AG09309 (cell line): Measurements from ENCODE around the gene NKG7.

Source experiments
- DNase-seq: peaks from one replicate; pipeline ENCODE4 v3.0.0-alpha.2; 2010; ENCODE audit warnings: low read depth
- H3K4me3 ChIP-seq: 2 replicates; pipeline ENCODE4 v1.5.1; 2011; ENCODE audit warnings: mild to moderate bottlenecking, low read depth, low read length, moderate library complexity; ENCODE audit not compliant: control insufficient read depth
- TF ChIP-seq, protein P1 (sequence below): IDR thresholded peaks from 2 replicates; pipeline ENCODE4 v1.5.1; 2011; ENCODE audit warnings: mild to moderate bottlenecking, low read depth, low read length, inconsistent platforms; ENCODE audit not compliant: insufficient read depth, control insufficient read depth; ENCODE audit errors: missing control alignments

The NKG7 gene

GRCh38 chr19:51342631-51343569 is 29.6 kb downstream of the NKG7 start:
- no peak for DNase-seq
- TF ChIP-seq, protein P1, sequence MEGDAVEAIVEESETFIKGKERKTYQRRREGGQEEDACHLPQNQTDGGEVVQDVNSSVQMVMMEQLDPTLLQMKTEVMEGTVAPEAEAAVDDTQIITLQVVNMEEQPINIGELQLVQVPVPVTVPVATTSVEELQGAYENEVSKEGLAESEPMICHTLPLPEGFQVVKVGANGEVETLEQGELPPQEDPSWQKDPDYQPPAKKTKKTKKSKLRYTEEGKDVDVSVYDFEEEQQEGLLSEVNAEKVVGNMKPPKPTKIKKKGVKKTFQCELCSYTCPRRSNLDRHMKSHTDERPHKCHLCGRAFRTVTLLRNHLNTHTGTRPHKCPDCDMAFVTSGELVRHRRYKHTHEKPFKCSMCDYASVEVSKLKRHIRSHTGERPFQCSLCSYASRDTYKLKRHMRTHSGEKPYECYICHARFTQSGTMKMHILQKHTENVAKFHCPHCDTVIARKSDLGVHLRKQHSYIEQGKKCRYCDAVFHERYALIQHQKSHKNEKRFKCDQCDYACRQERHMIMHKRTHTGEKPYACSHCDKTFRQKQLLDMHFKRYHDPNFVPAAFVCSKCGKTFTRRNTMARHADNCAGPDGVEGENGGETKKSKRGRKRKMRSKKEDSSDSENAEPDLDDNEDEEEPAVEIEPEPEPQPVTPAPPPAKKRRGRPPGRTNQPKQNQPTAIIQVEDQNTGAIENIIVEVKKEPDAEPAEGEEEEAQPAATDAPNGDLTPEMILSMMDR, result no peak
- no peak overlapping the region for H3K4me3 ChIP-seq

DNA sequence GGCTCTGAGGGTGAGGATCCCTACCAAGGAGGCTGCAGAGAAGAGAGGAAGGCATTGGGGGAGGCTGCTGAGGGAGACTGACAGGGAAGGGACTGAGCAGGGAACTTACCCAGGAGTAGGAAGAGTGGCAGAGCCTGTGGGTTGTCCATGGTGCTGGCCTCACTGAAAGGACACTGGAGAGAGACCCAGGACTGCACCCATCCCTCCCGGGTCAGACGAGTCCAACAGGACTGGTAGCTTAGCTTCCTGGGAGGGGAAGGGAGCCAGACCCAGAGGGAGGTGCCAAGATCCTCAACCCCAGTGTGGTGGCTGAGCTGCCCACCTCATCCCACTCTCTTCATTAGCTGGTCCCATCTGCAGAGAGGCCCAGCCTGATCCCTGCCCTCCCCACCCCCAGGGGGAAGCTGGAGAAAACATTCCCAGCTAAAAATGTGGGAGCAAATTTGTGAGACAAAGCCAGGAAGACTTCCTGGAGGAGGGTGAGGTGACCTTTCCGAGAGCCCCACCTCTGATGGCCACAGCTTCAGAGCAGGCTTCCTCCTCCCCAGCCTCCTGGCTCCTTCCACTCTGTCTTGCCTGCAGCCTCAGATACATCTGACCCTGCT is 30.4 kb downstream of the NKG7 start, which contains the start of gene VSIG10L:
Gene VSIG10L (minus strand): TSS at position 164 of the 605 bp plus-strand sequence. CDS start 15 bp downstream, at position 149.
- no peak within 1 kb of the TSS for H3K4me3 ChIP-seq
- no peak for DNase-seq
- TF ChIP-seq, protein P1, result no peak

DNA sequence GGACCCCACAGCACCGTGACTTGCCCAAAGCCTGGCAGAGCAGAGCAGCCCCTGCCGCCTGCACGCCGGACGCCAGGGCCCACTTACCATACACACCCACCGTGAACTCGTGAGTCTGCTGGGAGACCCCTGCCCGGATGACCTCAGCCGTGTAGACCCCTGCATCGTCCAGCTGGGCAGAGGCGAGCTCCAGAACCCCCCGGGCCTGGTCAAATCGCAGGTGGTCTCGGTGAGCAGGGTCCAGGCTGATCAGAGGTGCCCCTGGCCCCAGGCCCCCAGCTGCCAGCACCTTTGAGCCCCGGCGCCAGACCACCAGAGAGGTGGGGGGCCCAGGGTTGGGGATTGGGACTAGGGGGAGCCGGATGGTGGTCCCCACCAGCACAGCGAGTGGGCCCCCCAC is 31.4 kb downstream of the NKG7 start:
- H3K4me3 ChIP-seq, result no peak overlapping the region
- no peak for DNase-seq
- TF ChIP-seq, protein P1, result no peak

DNA sequence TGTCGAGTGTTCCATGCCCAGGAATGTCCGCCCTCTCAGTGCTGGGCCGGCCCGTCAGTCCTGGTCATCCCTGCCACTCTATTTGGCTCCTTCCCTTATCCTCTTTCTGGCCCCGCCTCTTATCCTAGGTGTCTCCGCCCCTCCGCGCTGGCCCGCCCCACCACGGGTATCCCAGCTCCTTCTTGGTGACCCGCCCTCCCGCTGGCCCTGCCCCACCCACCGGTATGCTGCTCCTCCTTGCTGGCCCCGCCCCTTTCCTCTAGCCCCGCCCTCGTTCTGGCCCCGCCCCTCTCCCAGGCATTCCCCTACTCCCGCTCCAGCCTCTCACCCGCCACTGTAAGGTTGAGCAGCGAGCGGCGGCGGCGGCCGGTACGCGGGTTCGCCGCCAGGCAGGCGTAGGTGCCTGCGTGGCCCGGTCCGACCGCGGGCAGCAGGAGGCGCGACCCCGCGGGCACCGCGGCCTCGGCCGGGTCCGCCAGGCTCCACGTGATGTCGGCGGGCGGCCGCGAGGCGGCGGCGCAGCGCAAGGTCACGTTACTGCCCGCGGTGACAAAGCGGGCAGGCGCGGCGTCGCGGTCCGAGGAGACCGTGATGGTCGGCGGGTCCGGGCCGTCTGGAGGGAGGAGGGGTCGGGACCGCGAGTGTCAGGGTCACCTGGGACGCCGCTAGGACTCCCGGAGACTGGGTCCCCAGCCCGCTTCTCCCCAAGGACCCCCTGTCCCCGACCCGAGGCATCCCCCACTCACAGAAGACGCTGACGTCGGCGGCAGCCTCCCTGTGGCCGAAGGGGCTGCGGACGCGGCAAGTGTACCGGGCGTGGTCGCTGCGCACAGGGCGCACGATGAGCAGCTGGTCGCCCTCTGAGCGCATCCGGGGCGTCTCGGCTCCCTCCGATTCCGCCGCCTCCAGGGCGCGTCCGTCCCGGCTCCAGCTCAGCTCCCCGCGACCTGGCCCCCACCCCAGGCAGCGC is 32.5 kb downstream of the NKG7 start:
- TF ChIP-seq, protein P1, result no peak
- DNase-seq, result peak; percentile 72
- peak overlapping the region; percentile 63 for H3K4me3 ChIP-seq

GRCh38 chr19:51339313-51339686 is 33.2 kb downstream of the NKG7 start:
- DNase-seq, result no peak
- TF ChIP-seq, protein P1, result no peak
- H3K4me3 ChIP-seq, result peak overlapping the region; percentile 63
